HCT116 (cell line): ENCODE data around the gene GPS1. TPM values are rescaled to one million over a fixed set of nuclear protein-coding genes. Genes with fewer than 3 reads are reported as not detected.

Experiments
- ATAC-seq: fragments of 200-7000 bp; cut with Tn5 transposase; 2 replicates; pipeline ENCODE4 v1.9.1; 2020; ENCODE audit warnings: mild to moderate bottlenecking, moderate library complexity
- BruUV-seq: library from RNA; stranded (reverse); fragments of 400-500 nt; replicated peaks from 2 replicates; lab custom pipeline; 2021; lab: Mats Ljungman, UMichigan
- CTCF ChIA-PET: fragments of 300-600 bp; sonication (Branson Sonifier 250); formaldehyde crosslinking; loops from one replicate; lab custom pipeline; 2021; ENCODE audit warnings: antibody characterized with exemption; lab: Charles Lee
- POLR2A ChIA-PET: fragments of 300-600, 350-600 bp; sonication (Branson Sonifier 250); formaldehyde crosslinking; loops from one replicate; lab custom pipeline; 2021; ENCODE audit warnings: antibody characterized with exemption; lab: Charles Lee
- RAD21 ChIA-PET, 2 experiments: fragments of 300-600 bp; sonication (Branson Sonifier 250); formaldehyde crosslinking; loops; one replicate each; lab custom pipeline; 2023; ENCODE audit warnings: low total read pairs in 2 of 2; ENCODE audit not compliant: uncharacterized antibody in 2 of 2, unreplicated experiment in 2 of 2, low non-redundant PET in 1 of 2; lab: Charles Lee
- DNase-seq: peaks from one replicate; pipeline ENCODE4 v3.0.0-alpha.2; 2010; ENCODE audit warnings: low read depth, low spot score
- H2AFZ ChIP-seq: fragments of 200-600 bp; shearing (Covaris generic), sonication (generic); 2 replicates; pipeline ENCODE4 v1.6.1; 2017; ENCODE audit warnings: low read depth, mixed run types, mixed read lengths, antibody characterized with exemption, low read length; ENCODE audit not compliant: poor library complexity, severe bottlenecking
- H3K27ac ChIP-seq: 2 replicates; pipeline ENCODE4 v1.5.1; 2012; ENCODE audit warnings: low read depth, low read length
- H3K27me3 ChIP-seq: fragments of 200-600 bp; sonication (generic); 2 replicates; pipeline ENCODE4 v1.6.1; 2016; ENCODE audit warnings: mixed run types, low read length, mixed read lengths; ENCODE audit not compliant: insufficient read depth
- H3K36me3 ChIP-seq, 2 experiments: fragments of 200-500 bp in 1 of 2; fragments of 200-600 bp in 1 of 2; sonication (Bioruptor generic) in 1 of 2; sonication (generic) in 1 of 2; 2 replicates each; pipeline versions ENCODE4 v1.5.1 to v1.6.1; 2014 to 2016; ENCODE audit warnings: low read length in 2 of 2, inconsistent platforms in 1 of 2, mixed read lengths in 1 of 2, mixed run types in 1 of 2; ENCODE audit not compliant: insufficient read depth in 2 of 2, control insufficient read depth in 1 of 2
- H3K4me1 ChIP-seq, 2 experiments: fragments of 200-600 bp in 1 of 2; sonication (generic) in 1 of 2; 2 replicates each; pipeline versions ENCODE4 v1.5.1 to v1.6.1; 2012 to 2017; ENCODE audit warnings: low read length in 2 of 2, inconsistent platforms in 1 of 2, mild to moderate bottlenecking in 1 of 2, mixed read lengths in 1 of 2, mixed run types in 1 of 2, moderate library complexity in 1 of 2; ENCODE audit not compliant: insufficient read depth in 2 of 2, control insufficient read depth in 1 of 2
- H3K4me2 ChIP-seq: fragments of 200-600 bp; sonication (generic); 2 replicates; pipeline ENCODE4 v1.6.1; 2017; ENCODE audit warnings: mixed run types, low read length, mixed read lengths
- H3K4me3 ChIP-seq, 2 experiments: fragments of 200-600 bp in 1 of 2; sonication (generic) in 1 of 2; replicated peaks in 1 of 2; 2 replicates each; pipeline ENCODE4 v1.5.1; 2011 to 2016; ENCODE audit warnings: low read length in 2 of 2, control low read depth in 1 of 2, low read depth in 1 of 2, mild to moderate bottlenecking in 1 of 2, mixed read lengths in 1 of 2, mixed run types in 1 of 2
- H3K79me2 ChIP-seq: fragments of 200-600 bp; sonication (generic); 2 replicates; pipeline ENCODE4 v1.6.1; 2017; ENCODE audit warnings: mild to moderate bottlenecking, mixed run types, low read length, moderate library complexity, mixed read lengths; ENCODE audit not compliant: insufficient read depth
- H3K9ac ChIP-seq: fragments of 200-600 bp; sonication (generic); 2 replicates; pipeline ENCODE4 v1.6.1; 2016; ENCODE audit warnings: low read length, mixed read lengths
- H3K9me2 ChIP-seq: fragments of 200-600 bp; sonication (generic), shearing (Covaris generic); 2 replicates; pipeline ENCODE4 v1.6.1; 2017; ENCODE audit warnings: mixed run types, mild to moderate bottlenecking, moderate library complexity; ENCODE audit not compliant: insufficient read depth
- H3K9me3 ChIP-seq, 2 experiments: fragments of 200-500 bp in 1 of 2; fragments of 200-600 bp in 1 of 2; sonication (Bioruptor generic) in 1 of 2; sonication (generic) in 1 of 2; 2 replicates each; pipeline ENCODE4 v1.6.1; 2014 to 2017; ENCODE audit warnings: low read length in 2 of 2, mixed read lengths in 2 of 2, inconsistent platforms in 1 of 2, low read depth in 1 of 2, mild to moderate bottlenecking in 1 of 2, mixed run types in 1 of 2, moderate library complexity in 1 of 2; ENCODE audit not compliant: control insufficient read depth in 1 of 2, insufficient read depth in 1 of 2
- H4K20me1 ChIP-seq: fragments of 200-600 bp; sonication (generic), shearing (Covaris generic); 2 replicates; pipeline ENCODE4 v1.6.1; 2017; ENCODE audit warnings: mixed run types, mild to moderate bottlenecking, moderate library complexity; ENCODE audit not compliant: insufficient read depth
- MAX ChIP-seq: IDR thresholded peaks from 2 replicates; pipeline ENCODE4 v1.6.1; 2012
- SIN3A ChIP-seq: IDR thresholded peaks from 2 replicates; pipeline ENCODE4 v1.6.1; 2012; ENCODE audit warnings: low read depth
- TCF7L2 ChIP-seq: IDR thresholded peaks from 2 replicates; pipeline ENCODE4 v1.7.0; 2011; ENCODE audit warnings: borderline replicate concordance, inconsistent platforms; ENCODE audit not compliant: insufficient read depth, insufficient read length; ENCODE audit errors: extremely low read depth
- ZNF274 ChIP-seq: fragments of 200-500 bp; sonication (Bioruptor generic); IDR thresholded peaks from 2 replicates; pipeline ENCODE4 v1.6.1; 2014; ENCODE audit warnings: mild to moderate bottlenecking, low read depth, low read length, inconsistent platforms
- intact Hi-C: fragments of 100-400 bp; cut with micrococcal nuclease; formaldehyde crosslinking; loops from 2 replicates; pipeline ENCODE4 v1.10.0; 2022
- total RNA-seq: library from RNA; stranded (reverse); gene quantifications from one replicate; pipeline ENCODE4 v1.2.1, GENCODE V29; 2021; ENCODE audit not compliant: unreplicated experiment

Gene GPS1
- total RNA-seq, 1 experiment from 2014 or later: 205 TPM

GRCh38 chr17:82018152-82018988 is 33.3 kb upstream of the GPS1 start:
- Histone ChIP-seq H3K27ac (peak overlapping the region; percentile 36; the same call in 1 of the 2 replicates), H3K9me2 (no peaks in the 10 kb centered on the region), H3K9me3 (no peaks in the 10 kb centered on the region), H3K79me2 (peaks cover 35% of the 10 kb centered on the region), H3K4me2 (no peak overlapping the region), H3K36me3 (peaks cover 0 to 10% of the 10 kb centered on the region in 2 experiments; a peak in 1 of 4 replicates), H3K27me3 (no peaks in the 10 kb centered on the region), H4K20me1 (peaks cover 4% of the 10 kb centered on the region; the same call in 1 of the 2 replicates), H3K9ac (no peak overlapping the region), H2AFZ (no peak overlapping the region), H3K4me1 (peaks cover 21 to 36% of the 10 kb centered on the region in 2 experiments), H3K4me3 (no peak overlapping the region)
- intact Hi-C loops: no loop called here
- ATAC-seq: no peak
- RAD21 ChIA-PET: no interaction called here
- TF ChIP-seq TCF7L2: peak; percentile 23
- TF ChIP-seq MAX: no peak
- CTCF ChIA-PET: interaction anchor here (1.2 kb wide), 1 partner anchor 59 kb away, joined by 3 read pairs; no protein-coding TSS in a partner anchor
- no peak for DNase-seq
- POLR2A ChIA-PET: no interaction called here
- BruUV-seq: no TSS peak

GRCh38 chr17:82018989-82019689 is 32.6 kb upstream of the GPS1 start:
- no peak overlapping the region for H3K9ac ChIP-seq
- no peak overlapping the region for H3K4me2 ChIP-seq
- POLR2A ChIA-PET: interaction anchor here (1.0 to 1.5 kb wide), 2 partner anchors 12 to 16 kb away, joined by 3 to 4 read pairs; partner anchors contain the start of gene RAC3
- RAD21 ChIA-PET: interaction anchor here (4.8 to 5.3 kb wide), 2 partner anchors 59 kb away, joined by 40 to 50 read pairs; partner anchors contain the start of gene NOTUM (in 2 of the 2)
- TF ChIP-seq MAX: no peak
- no peak for TF ChIP-seq SIN3A
- TF ChIP-seq ZNF274: no peak
- no peak overlapping the region for H2AFZ ChIP-seq
- peak overlapping the region; percentile 36; the same call in 1 of the 2 replicates for H3K27ac ChIP-seq
- intact Hi-C loops: no loop called here
- DNase-seq: no peak
- H3K4me1 ChIP-seq: peaks cover 24 to 42% of the 10 kb centered on the region in 2 experiments
- no peaks in the 10 kb centered on the region for H3K27me3 ChIP-seq
- H3K4me3 ChIP-seq: no peak overlapping the region
- TSS peak; percentile 13 for BruUV-seq
- peaks cover 4% of the 10 kb centered on the region; the same call in 1 of the 2 replicates for H4K20me1 ChIP-seq
- CTCF ChIA-PET: interaction anchor here (0.7 to 5.3 kb wide), 14 partner anchors 8 to 169 kb away, joined by 3 to 151 read pairs (median 6); partner anchors contain the start of genes ARHGDIA, DCXR, MAFG and NOTUM
- H3K36me3 ChIP-seq: peaks cover 0 to 10% of the 10 kb centered on the region in 2 experiments; a peak in 1 of 4 replicates
- ATAC-seq: no peak
- H3K9me2 ChIP-seq: no peaks in the 10 kb centered on the region
- no peaks in the 10 kb centered on the region for H3K9me3 ChIP-seq
- peaks cover 43% of the 10 kb centered on the region for H3K79me2 ChIP-seq
